PC-9 (cell line): ENCODE results near the gene SPRED1.

Experiments
- EZH2 ChIP-seq: fragments of 200-600 bp; sonication (generic); IDR thresholded peaks from 2 replicates; pipeline ENCODE4 v1.8.0; 2017; ENCODE audit warnings: antibody characterized with exemption, low read depth
- TF ChIP-seq, protein P1 (sequence below): fragments of 200-600 bp; sonication (generic); conservative IDR thresholded peaks from 2 replicates; pipeline ENCODE4 v1.6.1; 2017; ENCODE audit warnings: mixed run types, antibody characterized with exemption, mild to moderate bottlenecking, moderate library complexity

- TF ChIP-seq, protein P1, sequence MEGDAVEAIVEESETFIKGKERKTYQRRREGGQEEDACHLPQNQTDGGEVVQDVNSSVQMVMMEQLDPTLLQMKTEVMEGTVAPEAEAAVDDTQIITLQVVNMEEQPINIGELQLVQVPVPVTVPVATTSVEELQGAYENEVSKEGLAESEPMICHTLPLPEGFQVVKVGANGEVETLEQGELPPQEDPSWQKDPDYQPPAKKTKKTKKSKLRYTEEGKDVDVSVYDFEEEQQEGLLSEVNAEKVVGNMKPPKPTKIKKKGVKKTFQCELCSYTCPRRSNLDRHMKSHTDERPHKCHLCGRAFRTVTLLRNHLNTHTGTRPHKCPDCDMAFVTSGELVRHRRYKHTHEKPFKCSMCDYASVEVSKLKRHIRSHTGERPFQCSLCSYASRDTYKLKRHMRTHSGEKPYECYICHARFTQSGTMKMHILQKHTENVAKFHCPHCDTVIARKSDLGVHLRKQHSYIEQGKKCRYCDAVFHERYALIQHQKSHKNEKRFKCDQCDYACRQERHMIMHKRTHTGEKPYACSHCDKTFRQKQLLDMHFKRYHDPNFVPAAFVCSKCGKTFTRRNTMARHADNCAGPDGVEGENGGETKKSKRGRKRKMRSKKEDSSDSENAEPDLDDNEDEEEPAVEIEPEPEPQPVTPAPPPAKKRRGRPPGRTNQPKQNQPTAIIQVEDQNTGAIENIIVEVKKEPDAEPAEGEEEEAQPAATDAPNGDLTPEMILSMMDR = no peak
- no peak for TF ChIP-seq EZH2
Measured at GRCh38 chr15:38283010-38283409, 30.4 kb downstream of the SPRED1 start.
